Ovary (tissue), 9 donors: ENCODE results near the gene ANAPC5. TPM values are rescaled to one million over a fixed set of nuclear protein-coding genes. Genes with fewer than 3 reads are reported as not detected.
A peak's percentile ranks its signal among the peaks of the same experiment; 100 is the strongest.
"Not testable (repeated sequence)": the region's sequence is repeated elsewhere in the genome, so short reads cannot be mapped to it uniquely, and the experiment has no call there.

Experiments
- DNase-seq, 5 donors: peaks; one replicate each; pipeline ENCODE4 v3.0.0-alpha.2; 2019 to 2020
- H3K27ac ChIP-seq, 2 donors: fragments of 200-600 bp; one replicate each; pipeline versions ENCODE4 v1.5.1 to v1.8.0; 2019 to 2022
- H3K27me3 ChIP-seq: fragments of 200-600 bp; one replicate; pipeline ENCODE4 v1.8.0; 2022
- H3K36me3 ChIP-seq: fragments of 200-600 bp; sonication (generic); one replicate; pipeline ENCODE4 v1.5.1; 2019
- H3K4me1 ChIP-seq: one replicate; pipeline ENCODE4 v1.8.1; 2013; ENCODE audit warnings: mild to moderate bottlenecking, moderate library complexity; ENCODE audit not compliant: insufficient read depth
- H3K4me3 ChIP-seq: fragments of 200-600 bp; sonication (generic); one replicate; pipeline ENCODE4 v1.5.1; 2017
- H3K9me3 ChIP-seq, 2 donors: fragments of 200-600 bp in 1 of 2; sonication (generic) in 1 of 2; one replicate each; pipeline versions ENCODE4 v1.5.1 to v1.8.1; 2013 to 2019; ENCODE audit warnings: mild to moderate bottlenecking in 1 of 2, moderate library complexity in 1 of 2
- CTCF ChIP-seq, 3 donors: fragments of 450-650 bp in 2 of 3; fragments of 200-600 bp in 1 of 3; IDR thresholded peaks; one replicate each; pipeline versions ENCODE4 v1.5.1 to v1.8.0; 2016 to 2022; ENCODE audit warnings: antibody characterized with exemption in 3 of 3, mild to moderate bottlenecking in 1 of 3
- EP300 ChIP-seq: sonication (generic); formaldehyde crosslinking; IDR thresholded peaks from one replicate; pipeline ENCODE4 v1.6.1; 2017; ENCODE audit warnings: antibody characterized with exemption
- POLR2A ChIP-seq: fragments of 450-650 bp; IDR thresholded peaks from one replicate; pipeline ENCODE4 v1.6.1; 2017; ENCODE audit warnings: antibody characterized with exemption, mild to moderate bottlenecking, moderate library complexity
- WGBS, 3 donors: extraction: QIAGEN DNeasy Blood & Tissue Kit in 1 of 3; methylation state at CpG; one replicate each; pipeline versions ENCODE4 v1.1.5 to v1.1.7; 2013 to 2017; 5-methylcytosine and 5-hydroxymethylcytosine counted together
- intact Hi-C, 4 donors: fragments of 100-400 bp; cut with DNase I; formaldehyde crosslinking; loops; one replicate each; pipeline versions ENCODE4 v1.11.0 to v1.15.1; 2022 to 2023
- polyA plus RNA-seq, 2 donors: library from polyadenylated mRNA; stranded (reverse); fragments of 200-250 nt in 1 of 2; fragments of 350-450 nt in 1 of 2; fragmentation: Illumina TruSeq in 1 of 2; extraction: RNeasy Lipid Tissue Mini Kit (QIAGEN cat#74804) in 1 of 2; gene quantifications; one replicate each; pipeline ENCODE4 v1.2.3, GENCODE V29; 2013 to 2014
- total RNA-seq, 7 donors: library from RNA; depleted of rRNA in 2 of 7; stranded (reverse); fragments of >200 nt in 2 of 7; fragmentation: NEBNext Ultra II Directional in 3 of 7; extraction: Animal tissue kit (Norgen Biotek cat#: 25700) in 3 of 7; gene quantifications; one replicate each; pipeline versions ENCODE4 v1.1.0 to v1.2.4, GENCODE V29; 2016 to 2023
- donor health status: DM: no; HTN: no; CAD: no; lungs with moderate emphysema.
- donor health status: DM: no; HTN: no; CAD: no.
- donor health status: Bipolar disorder and iron deficiency.
- donor health status: DM: yes; HTN: yes; CAD: no.
- donor health status: DM: no; HTN: no; CAD: no.
- donor health status: DM: yes; HTN: yes; CAD: no.

Gene ANAPC5
- total and polyA plus RNA-seq, 9 donors, result 58.1 to 149 (median 78.9) TPM

GRCh38 chr12:121300083-121300819, 52.0 kb downstream of the ANAPC5 start:
- no peak for TF ChIP-seq POLR2A
- TF ChIP-seq EP300, result no peak
- no peak for TF ChIP-seq CTCF (IDR thresholded peaks at IDR 0.05)
- no peaks in the 10 kb centered on the region for H3K36me3 ChIP-seq
- H3K27me3 ChIP-seq, result no peaks in the 10 kb centered on the region
- H3K4me3 ChIP-seq, result no peak overlapping the region
- DNase-seq, result peak in 1 of 5 donors; percentile 13
- peaks cover 1% of the 10 kb centered on the region for H3K4me1 ChIP-seq
- H3K9me3 ChIP-seq, result no peaks in the 10 kb centered on the region
- 88 to 93% (median 90%) methylated on average over 4 of the region's 4 CpGs for WGBS, 3 donors
- H3K27ac ChIP-seq, result no peak overlapping the region
- intact Hi-C loops, result no loop called here

GRCh38 chr12:121299662-121300061, 52.5 kb downstream of the ANAPC5 start:
- Histone ChIP-seq H3K27me3 (no peaks in the 10 kb centered on the region), H3K4me1 (peaks cover 4% of the 10 kb centered on the region), H3K9me3 (no peaks in the 10 kb centered on the region), H3K4me3 (no peak overlapping the region), H3K36me3 (no peaks in the 10 kb centered on the region), H3K27ac (no peak overlapping the region)
- intact Hi-C loops, result no loop called here
- DNase-seq, result no peak
- WGBS, 3 donors, result 91 to 94% (median 93%) methylated on average over 4 of the region's 4 CpGs
- TF ChIP-seq EP300, result no peak
- no peak for TF ChIP-seq CTCF (IDR thresholded peaks at IDR 0.05)
- no peak for TF ChIP-seq POLR2A

- peak in 2 of 5 donors; percentile 16 to 33 for DNase-seq
- H3K27me3 ChIP-seq, H3K4me1 ChIP-seq, H3K36me3 ChIP-seq, H3K9me3 ChIP-seq, intact Hi-C loops, H3K27ac ChIP-seq, H3K4me3 ChIP-seq: not testable (repeated sequence)
- 95 to 96% (median 95%) methylated on average over 13 of the region's 13 CpGs for WGBS, 3 donors
Measured at GRCh38 chr12:121298411-121298810, 53.8 kb downstream of the ANAPC5 start.

- TF ChIP-seq EP300 (no peak), POLR2A (no peak), CTCF (IDR thresholded peaks at IDR 0.05) (no peak)
- intact Hi-C loops, result no loop called here
- Histone ChIP-seq H3K27me3 (no peaks in the 10 kb centered on the region), H3K4me3 (peak overlapping the region; percentile 85), H3K36me3 (no peaks in the 10 kb centered on the region), H3K27ac (peak overlapping the region; percentile 83 to 86), H3K9me3 (no peaks in the 10 kb centered on the region), H3K4me1 (peaks cover 8% of the 10 kb centered on the region)
- DNase-seq, result no peak
- WGBS, 3 donors, result 6 to 12% (median 7%) methylated on average over 21 of the region's 21 CpGs
Measured at GRCh38 chr12:121297435-121297991, 54.7 kb downstream of the ANAPC5 start.
